Measurements from ENCODE around the gene COL6A2.

DNA sequence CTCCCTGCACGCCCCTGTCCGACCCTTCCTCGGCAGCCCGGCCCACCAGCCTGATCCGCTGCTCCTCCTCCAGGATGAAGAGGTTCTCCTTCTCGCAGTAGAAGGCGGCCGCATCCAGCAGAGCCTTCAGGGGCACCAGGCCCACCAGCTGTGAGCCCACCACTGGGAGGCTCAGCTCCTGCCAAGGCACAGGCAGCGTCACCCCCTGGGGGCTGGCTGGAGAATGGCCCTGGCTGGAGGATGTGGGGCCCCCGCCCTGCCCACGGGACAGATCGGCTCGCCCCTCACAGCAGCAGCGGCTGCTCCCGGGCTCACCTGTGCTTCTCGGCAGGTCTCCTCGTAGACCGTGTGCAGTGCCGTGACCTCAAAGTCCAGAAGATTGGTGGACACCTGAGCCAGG lies 52.2 kb downstream of the COL6A2 start:
- no peak for TF ChIP-seq CTCF (IDR thresholded peaks at IDR 0.05)
- TF ChIP-seq POLR2A (IDR thresholded peaks at IDR 0.05) = no peak
- no peak for TF ChIP-seq POLR2AphosphoS5 (IDR thresholded peaks at IDR 0.05; ENCODE audit: insufficient read depth in 1 of 2, low read depth in 1 of 2)
